Measurements from ENCODE around the gene PSMC2. TPM values are rescaled to one million over a fixed set of nuclear protein-coding genes. Genes with fewer than 3 reads are reported as not detected.

The PSMC2 gene
- total and polyA plus RNA-seq, 2 donors (not counting 1 experiment from before 2014, with no cell fraction given) = 29.8 to 51.1 TPM

GRCh38 chr7:103413407-103413806, 66.0 kb downstream of the PSMC2 start:
- no peak overlapping the region for H3K9ac ChIP-seq (ENCODE audit: low read length)
- Mint-ChIP-seq H3K9me3 (ENCODE audit: insufficient read depth) (no peaks in the 10 kb centered on the region), H3K27ac (no peak overlapping the region), H3K4me1 (no peaks in the 10 kb centered on the region), H3K4me3 (no peak overlapping the region), H3K27me3 (peaks cover 47% of the 10 kb centered on the region)
- H3K9me3 ChIP-seq (ENCODE audit: control extremely low read depth in 1 of 3, control insufficient read depth in 2 of 3, insufficient read depth in 1 of 3, low read length in 2 of 3) = no peaks in the 10 kb centered on the region
- H3K4me1 ChIP-seq (ENCODE audit: control insufficient read depth in 2 of 2, insufficient read depth in 2 of 2, low read length in 2 of 2) = no peaks in the 10 kb centered on the region
- no peaks in the 10 kb centered on the region for H3K36me3 ChIP-seq (replicated peaks in 1 of 2; ENCODE audit: control extremely low read depth in 1 of 2, control insufficient read depth in 1 of 2, extremely low read depth in 1 of 2, insufficient read depth in 2 of 2, low read length in 1 of 2)
- intact Hi-C loops (cut with micrococcal nuclease) = no loop called here
- 83% methylated on average over 2 of the region's 5 CpGs for WGBS (ENCODE audit: insufficient coverage)
- CTCF ChIA-PET = no interaction called here
- no peak for DNase-seq
- ATAC-seq (ENCODE audit: low read depth) = no peak
- no peaks in the 10 kb centered on the region for H3K79me2 ChIP-seq (ENCODE audit: control insufficient read depth, insufficient read depth, low read length)
- no peak overlapping the region for H2AFZ ChIP-seq (ENCODE audit: insufficient read depth, low read depth, low read length, poor library complexity, severe bottlenecking)
- H3K4me2 ChIP-seq (replicated peaks; ENCODE audit: low read depth, low read length, poor library complexity, severe bottlenecking) = no peak overlapping the region
- TF ChIP-seq EZH2 (IDR thresholded peaks at IDR 0.05; ENCODE audit: borderline replicate concordance, insufficient read depth, low read depth, low read length, poor library complexity, severe bottlenecking) (no peak), CTCF (IDR thresholded peaks at IDR 0.05) (no peak)
- POLR2A ChIA-PET = no interaction called here
- no peak overlapping the region for H3K27ac ChIP-seq (ENCODE audit: low read length in 2 of 2)
- H4K20me1 ChIP-seq (ENCODE audit: control insufficient read depth, insufficient read depth, low read length, poor library complexity, severe bottlenecking) = no peaks in the 10 kb centered on the region
- H3K27me3 ChIP-seq (replicated peaks in 1 of 4; ENCODE audit: control extremely low read depth in 1 of 4, control insufficient read depth in 3 of 4, insufficient read depth in 4 of 4, low read length in 3 of 4) = peaks cover 0 to 3% (median 0%) of the 10 kb centered on the region in 4 experiments
- no peak overlapping the region for H3K4me3 ChIP-seq (ENCODE audit: control extremely low read depth in 1 of 5, extremely low read depth in 1 of 5, insufficient read depth in 1 of 5, low read depth in 2 of 5, low read length in 4 of 5)

GRCh38 chr7:103418241-103418640, 70.8 kb downstream of the PSMC2 start:
- intact Hi-C loops (cut with micrococcal nuclease) = no loop called here
- POLR2A ChIA-PET = no interaction called here
- no peak overlapping the region for H3K27ac ChIP-seq (ENCODE audit: low read length in 2 of 2)
- DNase-seq (no peak), ATAC-seq (ENCODE audit: low read depth) (no peak)
- CTCF ChIA-PET = no interaction called here
- no peak overlapping the region for H3K4me3 ChIP-seq (ENCODE audit: control extremely low read depth in 1 of 5, extremely low read depth in 1 of 5, insufficient read depth in 1 of 5, low read depth in 2 of 5, low read length in 4 of 5)
- no peak for TF ChIP-seq EZH2 (IDR thresholded peaks at IDR 0.05; ENCODE audit: borderline replicate concordance, insufficient read depth, low read depth, low read length, poor library complexity, severe bottlenecking)
- no peak for TF ChIP-seq CTCF (IDR thresholded peaks at IDR 0.05)
- Mint-ChIP-seq H3K27ac (no peak overlapping the region), H3K27me3 (peaks cover 49% of the 10 kb centered on the region), H3K9me3 (ENCODE audit: insufficient read depth) (no peaks in the 10 kb centered on the region), H3K4me3 (no peak overlapping the region), H3K4me1 (no peaks in the 10 kb centered on the region)
- no peaks in the 10 kb centered on the region for H3K36me3 ChIP-seq (replicated peaks in 1 of 2; ENCODE audit: control extremely low read depth in 1 of 2, control insufficient read depth in 1 of 2, extremely low read depth in 1 of 2, insufficient read depth in 2 of 2, low read length in 1 of 2)
- H3K4me1 ChIP-seq (ENCODE audit: control insufficient read depth in 2 of 2, insufficient read depth in 2 of 2, low read length in 2 of 2) = no peaks in the 10 kb centered on the region
- H4K20me1 ChIP-seq (ENCODE audit: control insufficient read depth, insufficient read depth, low read length, poor library complexity, severe bottlenecking) = no peaks in the 10 kb centered on the region
- H3K9ac ChIP-seq (ENCODE audit: low read length) = no peak overlapping the region
- H2AFZ ChIP-seq (ENCODE audit: insufficient read depth, low read depth, low read length, poor library complexity, severe bottlenecking) = no peak overlapping the region
- H3K79me2 ChIP-seq (ENCODE audit: control insufficient read depth, insufficient read depth, low read length) = no peaks in the 10 kb centered on the region
- H3K27me3 ChIP-seq (replicated peaks in 1 of 4; ENCODE audit: control extremely low read depth in 1 of 4, control insufficient read depth in 3 of 4, insufficient read depth in 4 of 4, low read length in 3 of 4) = peaks cover 0 to 3% (median 0%) of the 10 kb centered on the region in 4 experiments
- no peaks in the 10 kb centered on the region for H3K9me3 ChIP-seq (ENCODE audit: control extremely low read depth in 1 of 3, control insufficient read depth in 2 of 3, insufficient read depth in 1 of 3, low read length in 2 of 3)
- H3K4me2 ChIP-seq (replicated peaks; ENCODE audit: low read depth, low read length, poor library complexity, severe bottlenecking) = no peak overlapping the region
- 74% methylated on average over 2 of the region's 3 CpGs for WGBS (ENCODE audit: insufficient coverage)

Small RNA genes lying within 50 kb of the gene (small RNA-seq; reads per million reads assigned to genes)
- not detected for gene RPS29P16 (ENCODE audit: insufficient read length, low read depth, low replicate concordance)

Other genes starting within 250 kb of the PSMC2 start
- 20.7 and 22.8 TPM in 2 replicates for gene NAPEPLD, start 198.5 kb upstream of the PSMC2 start, total RNA-seq
- gene NAPEPLD, start 198.5 kb upstream of the PSMC2 start, polyA plus RNA-seq = 3.8 and 3.9 TPM in 2 replicates
- 70.9 and 72.8 TPM in 2 replicates for gene PMPCB, start 50.2 kb upstream of the PSMC2 start, total RNA-seq
- gene PMPCB, start 50.2 kb upstream of the PSMC2 start, polyA plus RNA-seq = 61.9 and 80.3 TPM in 2 replicates
- 38.6 and 44.9 TPM in 2 replicates for gene DNAJC2, start 2.9 kb upstream of the PSMC2 start, total RNA-seq
- gene DNAJC2, start 2.9 kb upstream of the PSMC2 start, polyA plus RNA-seq = 12.5 and 26.9 TPM in 2 replicates
- not detected in 2 replicates for gene SLC26A5, start 98.6 kb downstream of the PSMC2 start, total RNA-seq
- not detected in 2 replicates for gene SLC26A5, start 98.6 kb downstream of the PSMC2 start, polyA plus RNA-seq